Glutamatergic neuron (in vitro differentiated cells): ENCODE measurements around the gene ERN1. TPM values are rescaled to one million over a fixed set of nuclear protein-coding genes. Genes with fewer than 3 reads are reported as not detected.
"Not testable (repeated sequence)": the region's sequence is repeated elsewhere in the genome, so short reads cannot be mapped to it uniquely, and the experiment has no call there.

Experiments used
- DNase-seq: peaks from one replicate; pipeline ENCODE4 v3.0.0; 2022
- H3K27ac Mint-ChIP-seq: one replicate; pipeline ENCODE4 v1.8.0; 2020; ENCODE audit warnings: mild to moderate bottlenecking, mixed read lengths, inconsistent platforms; ENCODE audit not compliant: unreplicated experiment
- H3K27me3 Mint-ChIP-seq: one replicate; pipeline ENCODE4 v1.8.0; 2020; ENCODE audit warnings: mild to moderate bottlenecking, moderate library complexity, mixed read lengths, inconsistent platforms; ENCODE audit not compliant: unreplicated experiment
- H3K36me3 Mint-ChIP-seq: one replicate; pipeline ENCODE4 v1.8.0; 2020; ENCODE audit warnings: mild to moderate bottlenecking, mixed read lengths, inconsistent platforms; ENCODE audit not compliant: unreplicated experiment
- H3K4me1 Mint-ChIP-seq: one replicate; pipeline ENCODE4 v1.8.0; 2020; ENCODE audit warnings: mild to moderate bottlenecking, low read depth, mixed read lengths, inconsistent platforms; ENCODE audit not compliant: unreplicated experiment
- H3K4me3 Mint-ChIP-seq: one replicate; pipeline ENCODE4 v1.8.0; 2020; ENCODE audit warnings: mild to moderate bottlenecking, mixed read lengths, inconsistent platforms; ENCODE audit not compliant: unreplicated experiment
- H3K9me3 Mint-ChIP-seq: one replicate; pipeline ENCODE4 v1.8.0; 2020; ENCODE audit warnings: mild to moderate bottlenecking, moderate library complexity, mixed read lengths, inconsistent platforms; ENCODE audit not compliant: unreplicated experiment
- CTCF ChIP-seq: fragments of 200-600 bp; sonication (generic); IDR thresholded peaks from one replicate; pipeline ENCODE4 v1.5.0; 2021; ENCODE audit not compliant: partially characterized antibody, unreplicated experiment
- total RNA-seq: library from RNA; stranded (reverse); fragmentation: NEBNext Ultra II Directional; extraction: Animal tissue kit (Norgen Biotek cat#: 25700); gene quantifications from one replicate; pipeline ENCODE4 v1.2.1, GENCODE V29; 2021; ENCODE audit not compliant: unreplicated experiment

ERN1 gene
- total RNA-seq, 1 donor from 2014 or later, result 6.9 TPM

- DNase-seq, result no peak
- H3K36me3 Mint-ChIP-seq, result no peaks in the 10 kb centered on the region
- H3K27me3 Mint-ChIP-seq, result no peaks in the 10 kb centered on the region
- no peak for TF ChIP-seq CTCF
- H3K4me3 Mint-ChIP-seq, result no peak overlapping the region
- H3K4me1 Mint-ChIP-seq, result peaks cover 5% of the 10 kb centered on the region
- H3K9me3 Mint-ChIP-seq, result peaks cover 5% of the 10 kb centered on the region
- H3K27ac Mint-ChIP-seq, result no peak overlapping the region
Observed at GRCh38 chr17:64124609-64125008, 5.3 kb downstream of the ERN1 start.

GRCh38 chr17:64123114-64123513, 6.8 kb downstream of the ERN1 start:
- Mint-ChIP-seq H3K4me3 (no peak overlapping the region), H3K36me3 (no peaks in the 10 kb centered on the region), H3K27me3 (no peaks in the 10 kb centered on the region), H3K4me1 (peaks cover 5% of the 10 kb centered on the region), H3K9me3 (no peaks in the 10 kb centered on the region), H3K27ac (no peak overlapping the region)
- no peak for TF ChIP-seq CTCF
- DNase-seq, result no peak

GRCh38 chr17:64120972-64121786, 8.8 kb downstream of the ERN1 start:
- not testable (repeated sequence) for H3K4me3 Mint-ChIP-seq, H3K4me1 Mint-ChIP-seq, H3K36me3 Mint-ChIP-seq, DNase-seq, H3K27me3 Mint-ChIP-seq, H3K27ac Mint-ChIP-seq, H3K9me3 Mint-ChIP-seq

- Mint-ChIP-seq H3K27me3 (no peaks in the 10 kb centered on the region), H3K27ac (no peak overlapping the region), H3K9me3 (no peaks in the 10 kb centered on the region), H3K4me3 (no peak overlapping the region), H3K4me1 (peaks cover 5% of the 10 kb centered on the region), H3K36me3 (no peaks in the 10 kb centered on the region)
- TF ChIP-seq CTCF, result no peak
- DNase-seq, result no peak
Observed at GRCh38 chr17:64120159-64120810, 9.7 kb downstream of the ERN1 start.

GRCh38 chr17:64117981-64118979, 11.7 kb downstream of the ERN1 start:
- no peak for TF ChIP-seq CTCF
- Mint-ChIP-seq H3K4me3 (no peak overlapping the region), H3K4me1 (peaks cover 5% of the 10 kb centered on the region), H3K36me3 (no peaks in the 10 kb centered on the region), H3K27me3 (no peaks in the 10 kb centered on the region), H3K27ac (no peak overlapping the region), H3K9me3 (no peaks in the 10 kb centered on the region)
- no peak for DNase-seq
